Thymus (tissue), 11 donors: ENCODE measurements around the gene BHLHA15. TPM values are rescaled to one million over a fixed set of nuclear protein-coding genes. Genes with fewer than 3 reads are reported as not detected.

Experiments
- DNase-seq, 9 donors: peaks; one replicate each; pipeline ENCODE4 v3.0.0-alpha.2; 2013; ENCODE audit warnings: low spot score in 9 of 9, low read depth in 6 of 9, missing footprints in 1 of 9
- H3K27ac ChIP-seq, 2 donors: one replicate each; pipeline ENCODE4 v1.5.1; 2013; ENCODE audit warnings: control low read depth in 1 of 2, low read depth in 1 of 2, low read length in 1 of 2, mild to moderate bottlenecking in 1 of 2, moderate library complexity in 1 of 2
- H3K27me3 ChIP-seq, 2 donors: one replicate each; pipeline ENCODE4 v1.5.1; 2013; ENCODE audit warnings: low read length in 1 of 2; ENCODE audit not compliant: control insufficient read depth in 2 of 2, insufficient read depth in 1 of 2
- H3K36me3 ChIP-seq, 2 donors: one replicate each; pipeline ENCODE4 v1.5.1; 2013; ENCODE audit warnings: low read length in 1 of 2, mild to moderate bottlenecking in 1 of 2, moderate library complexity in 1 of 2; ENCODE audit not compliant: control insufficient read depth in 2 of 2, insufficient read depth in 2 of 2
- H3K4me1 ChIP-seq, 2 donors: one replicate each; pipeline ENCODE4 v1.5.1; 2013; ENCODE audit warnings: low read length in 2 of 2; ENCODE audit not compliant: control insufficient read depth in 2 of 2, insufficient read depth in 2 of 2
- H3K4me3 ChIP-seq, 2 donors: one replicate each; pipeline ENCODE4 v1.5.1; 2013; ENCODE audit warnings: low read length in 2 of 2, control low read depth in 1 of 2, mild to moderate bottlenecking in 1 of 2
- H3K9me3 ChIP-seq, 2 donors: one replicate each; pipeline ENCODE4 v1.5.1; 2013; ENCODE audit warnings: low read length in 1 of 2, mild to moderate bottlenecking in 1 of 2; ENCODE audit not compliant: control insufficient read depth in 2 of 2, insufficient read depth in 1 of 2
- WGBS: extraction: QIAGEN DNeasy Blood & Tissue Kit; methylation state at CpG from one replicate; pipeline ENCODE4 v1.1.7; 2013; 5-methylcytosine and 5-hydroxymethylcytosine counted together
- polyA plus RNA-seq: library from polyadenylated mRNA; stranded (reverse); fragments of 200-250 nt; gene quantifications from one replicate; pipeline ENCODE4 v1.2.3, GENCODE V29; 2013
- total RNA-seq: library from RNA; stranded (reverse); fragments of 120-200 nt; gene quantifications from one replicate; pipeline ENCODE4 v1.2.4, GENCODE V29; 2013
- donor health status: healthy.

The BHLHA15 gene
- total and polyA plus RNA-seq, 2 donors: 0.07 TPM; not detected in 1

DNA sequence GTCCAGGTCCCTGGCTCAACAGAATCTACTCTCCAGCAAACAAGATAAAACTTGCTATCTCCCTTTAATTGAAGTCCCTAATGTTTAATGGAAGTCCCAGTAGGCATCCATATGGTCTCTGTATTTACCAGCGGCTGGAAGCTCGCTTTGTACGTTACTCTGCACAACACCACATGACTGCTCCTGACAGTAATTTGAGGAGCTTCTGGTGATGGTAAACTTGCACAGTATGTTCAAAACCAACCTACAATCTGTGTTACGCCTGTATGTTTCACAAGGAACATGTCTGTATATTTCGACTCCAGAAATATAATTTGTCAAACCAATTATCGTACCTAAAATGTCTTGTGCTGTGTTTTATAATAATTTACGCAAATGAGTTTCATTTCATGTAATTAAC is 45.2 kb downstream of the BHLHA15 start:
- 97% methylated on average over 7 of the region's 7 CpGs for WGBS
- Histone ChIP-seq H3K27me3 (no peaks in the 10 kb centered on the region), H3K4me1 (peaks cover 9% of the 10 kb centered on the region in 2 donors), H3K4me3 (no peak overlapping the region), H3K27ac (no peak overlapping the region), H3K9me3 (peaks cover 2% of the 10 kb centered on the region in 2 donors), H3K36me3 (peaks cover 8 to 17% of the 10 kb centered on the region in 2 donors)
- DNase-seq: no peak

DNA sequence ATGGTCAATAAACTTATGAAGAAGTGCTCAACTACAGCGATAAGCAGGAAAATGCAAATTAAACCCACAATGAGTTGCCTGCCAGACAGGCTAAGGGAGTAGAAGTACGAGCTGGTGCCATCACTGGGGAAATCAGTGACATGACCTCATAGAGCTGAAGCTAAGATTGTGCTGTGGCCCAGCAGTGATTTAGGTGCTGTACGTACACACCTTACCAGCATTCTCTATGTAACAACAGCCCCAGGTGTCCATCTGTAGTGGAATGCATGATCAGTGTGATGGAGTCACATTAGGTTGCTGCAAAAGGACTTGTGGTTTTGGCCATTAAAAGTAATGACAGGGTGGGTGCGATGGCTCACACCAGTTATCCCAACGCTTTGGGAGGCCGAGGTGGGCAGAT is 46.5 kb downstream of the BHLHA15 start:
- Histone ChIP-seq H3K36me3 (peaks cover 10 to 24% of the 10 kb centered on the region in 2 donors), H3K9me3 (peaks cover 2 to 8% of the 10 kb centered on the region in 2 donors), H3K4me3 (no peak overlapping the region), H3K27ac (no peak overlapping the region), H3K27me3 (no peaks in the 10 kb centered on the region), H3K4me1 (peaks cover 2 to 7% of the 10 kb centered on the region in 2 donors)
- 98% methylated on average over 6 of the region's 6 CpGs for WGBS
- DNase-seq: no peak

Other genes with a start within 250 kb of the BHLHA15 start
- not detected for gene OCM2, start 221.2 kb upstream of the BHLHA15 start, total RNA-seq
- 0.14 TPM for gene OCM2, start 221.2 kb upstream of the BHLHA15 start, polyA plus RNA-seq
- gene LMTK2, start 104.6 kb upstream of the BHLHA15 start, total RNA-seq: 5.4 TPM
- 4.4 TPM for gene LMTK2, start 104.6 kb upstream of the BHLHA15 start, polyA plus RNA-seq
- gene TECPR1, start 40.8 kb downstream of the BHLHA15 start, total RNA-seq: 12.7 TPM
- gene TECPR1, start 40.8 kb downstream of the BHLHA15 start, polyA plus RNA-seq: 30.0 TPM
- gene BRI3, start 70.2 kb downstream of the BHLHA15 start, total RNA-seq: 28.8 TPM
- gene BRI3, start 70.2 kb downstream of the BHLHA15 start, polyA plus RNA-seq: 222 TPM
- 2.2 TPM for gene BAIAP2L1, start 189.7 kb downstream of the BHLHA15 start, total RNA-seq
- gene BAIAP2L1, start 189.7 kb downstream of the BHLHA15 start, polyA plus RNA-seq: 6.1 TPM